ENCODE results near the gene NUMBL. TPM values are rescaled to one million over a fixed set of nuclear protein-coding genes. Genes with fewer than 3 reads are reported as not detected.

NUMBL gene
- polyA plus RNA-seq, 1 donor from 2014 or later = 20.5 TPM

GRCh38 chr19:40674291-40674690, 16.2 kb downstream of the NUMBL start:
- H4K20me1 ChIP-seq (ENCODE audit: insufficient read depth) = no peaks in the 10 kb centered on the region
- no peaks in the 10 kb centered on the region for H3F3A ChIP-seq (ENCODE audit: insufficient read depth, low read length, poor library complexity, severe bottlenecking)
- peaks cover 3% of the 10 kb centered on the region for H3K9me3 ChIP-seq (ENCODE audit: low read length)
- no peak for TF ChIP-seq RAD21 (conservative IDR thresholded peaks at IDR 0.05)
- peaks cover 18% of the 10 kb centered on the region for H3K36me3 ChIP-seq (ENCODE audit: insufficient read depth, low read length)
- H3K27ac ChIP-seq (ENCODE audit: low read length) = no peak overlapping the region
- no peak overlapping the region for H2AFZ ChIP-seq (ENCODE audit: low read depth, low read length)
- no peak overlapping the region for H3K4me3 ChIP-seq (ENCODE audit: low read length)
- H3K9me2 ChIP-seq (ENCODE audit: insufficient read depth, low read length) = no peaks in the 10 kb centered on the region
- H3K79me2 ChIP-seq (replicated peaks; ENCODE audit: insufficient read depth, low read length) = no peaks in the 10 kb centered on the region
- no peak overlapping the region for H3K4me2 ChIP-seq (ENCODE audit: low read length)
- no peaks in the 10 kb centered on the region for H3K27me3 ChIP-seq (ENCODE audit: insufficient read depth, low read depth, low read length)
- no peak overlapping the region for H3K9ac ChIP-seq (ENCODE audit: low read length)

DNA sequence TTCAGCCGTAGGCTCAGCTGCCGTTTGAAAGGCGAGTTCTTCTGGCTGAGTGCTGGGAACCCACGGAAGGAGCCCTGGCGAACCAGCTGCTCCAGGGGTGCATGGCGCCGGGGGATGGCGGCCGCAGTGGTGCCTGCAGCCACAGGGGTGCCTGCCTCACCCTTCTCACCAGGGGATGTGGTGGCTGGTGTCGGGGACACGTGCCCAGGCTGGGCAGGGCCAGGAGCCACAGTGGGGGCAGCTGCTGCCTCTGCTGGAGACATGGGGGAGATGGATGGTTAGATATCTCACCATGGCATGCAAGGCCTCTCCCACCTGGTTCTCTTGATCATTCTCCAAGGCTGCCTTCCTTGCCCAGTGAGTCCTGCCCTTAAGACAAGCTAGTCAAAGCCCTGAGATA, 17.1 kb downstream of the NUMBL start:
- no peaks in the 10 kb centered on the region for H3K9me2 ChIP-seq (ENCODE audit: insufficient read depth, low read length)
- H3K36me3 ChIP-seq (ENCODE audit: insufficient read depth, low read length) = peaks cover 25% of the 10 kb centered on the region
- TF ChIP-seq EP300 (conservative IDR thresholded peaks at IDR 0.05; ENCODE audit: poor library complexity, severe bottlenecking) = no peak
- TF ChIP-seq MXI1 (conservative IDR thresholded peaks at IDR 0.05; ENCODE audit: poor library complexity, severe bottlenecking) = no peak
- H2AFZ ChIP-seq (ENCODE audit: low read depth, low read length) = no peak overlapping the region
- H3K27me3 ChIP-seq (ENCODE audit: insufficient read depth, low read depth, low read length) = no peaks in the 10 kb centered on the region
- no peak overlapping the region for H3K4me3 ChIP-seq (ENCODE audit: low read length)
- no peak overlapping the region for H3K4me2 ChIP-seq (ENCODE audit: low read length)
- no peaks in the 10 kb centered on the region for H4K20me1 ChIP-seq (ENCODE audit: insufficient read depth)
- no peak overlapping the region for H3K27ac ChIP-seq (ENCODE audit: low read length)
- H3K79me2 ChIP-seq (replicated peaks; ENCODE audit: insufficient read depth, low read length) = no peaks in the 10 kb centered on the region
- no peaks in the 10 kb centered on the region for H3F3A ChIP-seq (ENCODE audit: insufficient read depth, low read length, poor library complexity, severe bottlenecking)
- peaks cover 9% of the 10 kb centered on the region for H3K9me3 ChIP-seq (ENCODE audit: low read length)
- H3K9ac ChIP-seq (ENCODE audit: low read length) = no peak overlapping the region

DNA sequence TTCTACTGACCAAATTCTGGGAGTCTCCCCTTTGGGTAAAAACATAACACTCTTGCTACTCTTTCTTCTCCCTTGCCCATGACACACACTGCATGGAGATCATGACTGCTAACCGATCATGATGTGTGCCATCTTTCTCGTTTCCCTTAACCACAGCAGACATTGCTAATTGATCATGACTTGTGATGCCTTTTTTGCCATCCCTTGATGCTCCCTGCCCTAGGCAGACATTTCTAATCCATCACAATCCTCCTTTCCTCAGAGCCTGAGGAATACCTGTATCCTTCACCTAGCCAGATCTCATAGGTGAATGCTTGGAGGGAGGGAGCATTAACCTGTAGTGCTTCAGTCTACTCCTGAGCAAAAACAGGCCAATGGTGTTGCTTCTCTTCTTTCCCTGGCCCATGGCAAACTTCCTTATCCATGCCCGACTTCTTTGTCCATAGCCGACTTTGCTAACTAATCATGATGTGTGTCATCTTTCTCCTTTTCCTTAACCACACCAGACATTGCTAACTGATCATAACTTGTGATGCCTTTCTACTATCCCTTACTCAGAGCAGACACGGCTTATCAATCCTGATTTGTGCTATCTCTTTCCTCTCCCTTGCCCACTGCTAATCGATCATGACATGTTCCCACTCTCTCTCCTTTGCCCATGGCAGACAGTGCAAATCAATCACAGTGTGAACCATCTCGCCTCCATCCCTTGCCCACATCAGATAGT, 17.7 kb downstream of the NUMBL start:
- Histone ChIP-seq H3K4me2 (ENCODE audit: low read length) (no peak overlapping the region), H4K20me1 (ENCODE audit: insufficient read depth) (no peaks in the 10 kb centered on the region), H3F3A (ENCODE audit: insufficient read depth, low read length, poor library complexity, severe bottlenecking) (no peaks in the 10 kb centered on the region), H3K27ac (ENCODE audit: low read length) (no peak overlapping the region), H3K9ac (ENCODE audit: low read length) (no peak overlapping the region), H3K4me3 (ENCODE audit: low read length) (no peak overlapping the region), H3K36me3 (ENCODE audit: insufficient read depth, low read length) (peaks cover 25% of the 10 kb centered on the region), H3K79me2 (replicated peaks; ENCODE audit: insufficient read depth, low read length) (no peaks in the 10 kb centered on the region), H2AFZ (ENCODE audit: low read depth, low read length) (no peak overlapping the region), H3K9me2 (ENCODE audit: insufficient read depth, low read length) (no peaks in the 10 kb centered on the region), H3K27me3 (ENCODE audit: insufficient read depth, low read depth, low read length) (no peaks in the 10 kb centered on the region), H3K9me3 (ENCODE audit: low read length) (peaks cover 9% of the 10 kb centered on the region)
- TF ChIP-seq TAF1 (IDR thresholded peaks at IDR 0.05; ENCODE audit: low read depth) = no peak
- TF ChIP-seq, protein P1, sequence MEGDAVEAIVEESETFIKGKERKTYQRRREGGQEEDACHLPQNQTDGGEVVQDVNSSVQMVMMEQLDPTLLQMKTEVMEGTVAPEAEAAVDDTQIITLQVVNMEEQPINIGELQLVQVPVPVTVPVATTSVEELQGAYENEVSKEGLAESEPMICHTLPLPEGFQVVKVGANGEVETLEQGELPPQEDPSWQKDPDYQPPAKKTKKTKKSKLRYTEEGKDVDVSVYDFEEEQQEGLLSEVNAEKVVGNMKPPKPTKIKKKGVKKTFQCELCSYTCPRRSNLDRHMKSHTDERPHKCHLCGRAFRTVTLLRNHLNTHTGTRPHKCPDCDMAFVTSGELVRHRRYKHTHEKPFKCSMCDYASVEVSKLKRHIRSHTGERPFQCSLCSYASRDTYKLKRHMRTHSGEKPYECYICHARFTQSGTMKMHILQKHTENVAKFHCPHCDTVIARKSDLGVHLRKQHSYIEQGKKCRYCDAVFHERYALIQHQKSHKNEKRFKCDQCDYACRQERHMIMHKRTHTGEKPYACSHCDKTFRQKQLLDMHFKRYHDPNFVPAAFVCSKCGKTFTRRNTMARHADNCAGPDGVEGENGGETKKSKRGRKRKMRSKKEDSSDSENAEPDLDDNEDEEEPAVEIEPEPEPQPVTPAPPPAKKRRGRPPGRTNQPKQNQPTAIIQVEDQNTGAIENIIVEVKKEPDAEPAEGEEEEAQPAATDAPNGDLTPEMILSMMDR (IDR thresholded peaks at IDR 0.05; ENCODE audit: poor library complexity, severe bottlenecking) = no peak
- TF ChIP-seq POLR2AphosphoS5 (IDR thresholded peaks at IDR 0.05) = no peak
- no peak for TF ChIP-seq MXI1 (conservative IDR thresholded peaks at IDR 0.05; ENCODE audit: poor library complexity, severe bottlenecking)
- TF ChIP-seq REST (IDR thresholded peaks at IDR 0.05; ENCODE audit: borderline replicate concordance) = no peak
- TF ChIP-seq EZH2 (IDR thresholded peaks at IDR 0.05; ENCODE audit: borderline replicate concordance, insufficient read depth, low read length, poor library complexity, severe bottlenecking) = no peak
- TF ChIP-seq SMC3 (conservative IDR thresholded peaks at IDR 0.05; ENCODE audit: poor library complexity) = no peak
- no peak for TF ChIP-seq RAD21 (conservative IDR thresholded peaks at IDR 0.05)
- TF ChIP-seq EP300 (conservative IDR thresholded peaks at IDR 0.05; ENCODE audit: poor library complexity, severe bottlenecking) = no peak

Data from neural cell (in vitro differentiated cells).